PC-9 (cell line): ENCODE measurements around the gene PHYHIPL.

Source experiments
- CTCF ChIP-seq: fragments of 200-600 bp; sonication (generic); conservative IDR thresholded peaks from 2 replicates; pipeline ENCODE4 v1.6.1; 2017; ENCODE audit warnings: mixed run types, antibody characterized with exemption, mild to moderate bottlenecking, moderate library complexity
- EZH2 ChIP-seq: fragments of 200-600 bp; sonication (generic); IDR thresholded peaks from 2 replicates; pipeline ENCODE4 v1.8.0; 2017; ENCODE audit warnings: antibody characterized with exemption, low read depth

GRCh38 chr10:59266321-59266720 is 89.9 kb downstream of the PHYHIPL start:
- TF ChIP-seq CTCF (no peak), EZH2 (no peak)
